HG03064 (cell line): ENCODE measurements around the gene ANO6.

Experiments used
- ATAC-seq: cut with Tn5 transposase; IDR thresholded peaks from one replicate; pipeline ENCODE4 v1.9.1; 2021; ENCODE audit warnings: low read depth; ENCODE audit not compliant: unreplicated experiment

ANO6 gene

GRCh38 chr12:45273717-45274271, 57.9 kb downstream of the ANO6 start:
- no peak for ATAC-seq

- ATAC-seq: no peak
Measured at GRCh38 chr12:45276154-45276755, 60.4 kb downstream of the ANO6 start.

- no peak for ATAC-seq
Measured at GRCh38 chr12:45278447-45278846, 62.6 kb downstream of the ANO6 start.

- no peak for ATAC-seq
Measured at GRCh38 chr12:45279931-45280830, 64.3 kb downstream of the ANO6 start.

GRCh38 chr12:45281994-45282393, 66.1 kb downstream of the ANO6 start:
- no peak for ATAC-seq

- ATAC-seq: no peak
Measured at GRCh38 chr12:45282411-45282810, 66.5 kb downstream of the ANO6 start.

- ATAC-seq: no peak
Measured at GRCh38 chr12:45284096-45284901, 68.4 kb downstream of the ANO6 start.

GRCh38 chr12:45285717-45286116, 69.8 kb downstream of the ANO6 start:
- ATAC-seq: no peak

- ATAC-seq: no peak
Measured at GRCh38 chr12:45286621-45287020, 70.7 kb downstream of the ANO6 start.

- ATAC-seq: no peak
Measured at GRCh38 chr12:45289245-45290215, 73.6 kb downstream of the ANO6 start.

- no peak for ATAC-seq
Measured at GRCh38 chr12:45290216-45290605, 74.3 kb downstream of the ANO6 start.

- ATAC-seq: no peak
Measured at GRCh38 chr12:45291518-45291917, 75.6 kb downstream of the ANO6 start.

GRCh38 chr12:45292486-45293195, 76.7 kb downstream of the ANO6 start:
- no peak for ATAC-seq

GRCh38 chr12:45294906-45295305, 79.0 kb downstream of the ANO6 start:
- ATAC-seq: no peak

GRCh38 chr12:45296046-45296586, 80.2 kb downstream of the ANO6 start:
- ATAC-seq: no peak

GRCh38 chr12:45298047-45298446, 82.2 kb downstream of the ANO6 start:
- no peak for ATAC-seq

GRCh38 chr12:45298721-45299692, 83.1 kb downstream of the ANO6 start:
- ATAC-seq: no peak
